B cell (primary cell): ENCODE results near the gene NDC80. TPM values are rescaled to one million over a fixed set of nuclear protein-coding genes. Genes with fewer than 3 reads are reported as not detected.

ENCODE experiments used
- ATAC-seq: fragments of 200-7000 bp; cut with Tn5 transposase; one replicate; pipeline ENCODE4 v1.10.0; 2021; ENCODE audit warnings: low read depth, mild to moderate bottlenecking, moderate number of reproducible peaks, moderate library complexity
- CTCF ChIA-PET: fragments of 350-600 bp; sonication (Branson Sonifier 250); formaldehyde crosslinking; loops from one replicate; lab custom pipeline; 2021; ENCODE audit warnings: antibody characterized with exemption, inconsistent platforms; lab: Charles Lee
- POLR2A ChIA-PET: fragments of 350-600 bp; sonication (Branson Sonifier 250); formaldehyde crosslinking; loops from one replicate; lab custom pipeline; 2021; ENCODE audit warnings: antibody characterized with exemption; lab: Charles Lee
- DNase-seq: peaks from one replicate; pipeline ENCODE4 v3.0.0; 2013
- H2AFZ ChIP-seq: 2 replicates; pipeline ENCODE4 v1.6.1; 2012; ENCODE audit warnings: mild to moderate bottlenecking, low read depth, low read length; ENCODE audit not compliant: insufficient read depth, poor library complexity, severe bottlenecking
- H3K27ac ChIP-seq, 2 donors: 1 replicate in 1 of 2; 2 replicates in 1 of 2; pipeline ENCODE4 v1.5.1; 2012 to 2013; ENCODE audit warnings: low read length in 2 of 2, mild to moderate bottlenecking in 2 of 2, moderate library complexity in 1 of 2
- H3K27me3 ChIP-seq, 4 experiments: fragments of 200-600 bp in 1 of 4; sonication (generic) in 1 of 4; replicated peaks in 1 of 4; 1 replicate in 2 of 4; 2 replicates in 2 of 4; pipeline versions ENCODE4 v1.6.1 to v1.7.0; 2013 to 2016; ENCODE audit warnings: low read length in 3 of 4, mild to moderate bottlenecking in 2 of 4, mixed read lengths in 1 of 4, moderate library complexity in 1 of 4; ENCODE audit not compliant: insufficient read depth in 4 of 4, control insufficient read depth in 3 of 4; ENCODE audit errors: control extremely low read depth in 1 of 4
- H3K36me3 ChIP-seq, 2 experiments: replicated peaks in 1 of 2; 1 replicate in 1 of 2; 2 replicates in 1 of 2; pipeline versions ENCODE4 v1.6.1 to v1.7.1; 2013; ENCODE audit warnings: low read length in 1 of 2; ENCODE audit not compliant: insufficient read depth in 2 of 2, control insufficient read depth in 1 of 2; ENCODE audit errors: control extremely low read depth in 1 of 2, extremely low read depth in 1 of 2
- H3K4me1 ChIP-seq, 2 donors: fragments of 200-600 bp in 1 of 2; sonication (generic) in 1 of 2; 1 replicate in 1 of 2; 2 replicates in 1 of 2; pipeline versions ENCODE4 v1.5.1 to v1.6.1; 2013 to 2017; ENCODE audit warnings: low read length in 2 of 2; ENCODE audit not compliant: control insufficient read depth in 2 of 2, insufficient read depth in 2 of 2
- H3K4me2 ChIP-seq: replicated peaks from 2 replicates; pipeline ENCODE3; 2012; ENCODE audit warnings: mild to moderate bottlenecking, low read depth, low read length; ENCODE audit not compliant: poor library complexity, severe bottlenecking
- H3K4me3 ChIP-seq, 5 experiments: fragments of 200-600 bp in 1 of 5; sonication (generic) in 1 of 5; 1 replicate in 3 of 5; 2 replicates in 2 of 5; pipeline versions ENCODE4 v1.5.1 to v1.7.0; 2011 to 2016; ENCODE audit warnings: low read length in 4 of 5, mild to moderate bottlenecking in 4 of 5, low read depth in 2 of 5, control low read depth in 1 of 5, moderate library complexity in 1 of 5; ENCODE audit not compliant: insufficient read depth in 1 of 5; ENCODE audit errors: control extremely low read depth in 1 of 5, extremely low read depth in 1 of 5
- H3K79me2 ChIP-seq: fragments of 200-600 bp; sonication (generic); one replicate; pipeline ENCODE4 v1.6.0; 2016; ENCODE audit warnings: low read length; ENCODE audit not compliant: control insufficient read depth, insufficient read depth
- H3K9ac ChIP-seq: fragments of 200-600 bp; sonication (generic); 2 replicates; pipeline ENCODE4 v1.6.1; 2017; ENCODE audit warnings: mild to moderate bottlenecking, low read length, moderate library complexity
- H3K9me3 ChIP-seq, 3 donors: one replicate each; pipeline versions ENCODE4 v1.6.1 to v1.7.1; 2013; ENCODE audit warnings: low read length in 2 of 3; ENCODE audit not compliant: control insufficient read depth in 2 of 3, insufficient read depth in 1 of 3; ENCODE audit errors: control extremely low read depth in 1 of 3
- H4K20me1 ChIP-seq: 2 replicates; pipeline ENCODE4 v1.6.0; 2012; ENCODE audit warnings: mild to moderate bottlenecking, low read length; ENCODE audit not compliant: insufficient read depth, control insufficient read depth, poor library complexity, severe bottlenecking
- H3K27ac Mint-ChIP-seq: one replicate; pipeline ENCODE4 v1.8.0; 2021; ENCODE audit warnings: mixed read lengths
- H3K27me3 Mint-ChIP-seq: one replicate; pipeline ENCODE4 v1.8.0; 2021; ENCODE audit warnings: mixed read lengths
- H3K4me1 Mint-ChIP-seq: one replicate; pipeline ENCODE4 v1.8.0; 2021; ENCODE audit warnings: mixed read lengths
- H3K4me3 Mint-ChIP-seq: one replicate; pipeline ENCODE4 v1.8.0; 2021; ENCODE audit warnings: mixed read lengths
- H3K9me3 Mint-ChIP-seq: one replicate; pipeline ENCODE4 v1.8.0; 2022; ENCODE audit warnings: mixed read lengths; ENCODE audit not compliant: insufficient read depth
- CTCF ChIP-seq: fragments of 200-600 bp; IDR thresholded peaks from one replicate; pipeline ENCODE4 v1.8.0; 2022; ENCODE audit warnings: antibody characterized with exemption, mild to moderate bottlenecking
- EZH2 ChIP-seq: IDR thresholded peaks from 2 replicates; pipeline ENCODE4 v1.6.1; 2012; ENCODE audit warnings: borderline replicate concordance, low read depth, mild to moderate bottlenecking, moderate library complexity, low read length; ENCODE audit not compliant: insufficient read depth, poor library complexity, severe bottlenecking
- WGBS: methylation state at CpG from one replicate; pipeline ENCODE4 v1.1.5; 2013; ENCODE audit warnings: missing lambda C conversion rate; ENCODE audit not compliant: insufficient coverage; 5-methylcytosine and 5-hydroxymethylcytosine counted together
- intact Hi-C: fragments of 100-400 bp; cut with micrococcal nuclease; formaldehyde crosslinking; loops from one replicate; pipeline ENCODE4 v1.10.0; 2022
- polyA plus RNA-seq: library from polyadenylated mRNA; depleted of rRNA; stranded (reverse); fragments of >200 nt; gene quantifications from 2 replicates; pipeline ENCODE4 v1.2.3, GENCODE V29; 2012
- total RNA-seq, 2 donors: library from RNA; stranded (reverse); fragments of 120-200 nt in 1 of 2; gene quantifications; 1 replicate in 1 of 2; 2 replicates in 1 of 2; pipeline versions ENCODE4 v1.2.3 to v1.2.4, GENCODE V29; 2013 to 2022

The NDC80 gene
- total and polyA plus RNA-seq, 2 donors (not counting 1 experiment from before 2014, with no cell fraction given): 1.3 to 3.9 TPM

GRCh38 chr18:2656237-2656980 lies 85.1 kb downstream of the NDC80 start:
- Mint-ChIP-seq H3K27ac (peak overlapping the region; percentile 98), H3K27me3 (no peaks in the 10 kb centered on the region), H3K9me3 (no peaks in the 10 kb centered on the region), H3K4me1 (peaks cover 41% of the 10 kb centered on the region), H3K4me3 (peak overlapping the region; percentile 98)
- Histone ChIP-seq H3K4me2 (peak overlapping the region; percentile 75), H3K9ac (peak overlapping the region; percentile 97), H3K36me3 (peaks cover 0 to 11% of the 10 kb centered on the region in 2 experiments), H3K4me1 (peaks cover 32 to 33% of the 10 kb centered on the region in 2 donors), H2AFZ (peak overlapping the region; percentile 80), H3K27ac (peak overlapping the region; percentile 94 to 100), H4K20me1 (peaks cover 31% of the 10 kb centered on the region), H3K9me3 (peaks cover 0 to 4% (median 0%) of the 10 kb centered on the region in 3 donors), H3K27me3 (no peaks in the 10 kb centered on the region), H3K79me2 (peaks cover 56% of the 10 kb centered on the region), H3K4me3 (peak overlapping the region; percentile 86 to 99 (median 94))
- ATAC-seq (peak; percentile 2), DNase-seq (peak; percentile 51)
- intact Hi-C loops: loop anchor here (5.0 to 10.0 kb wide), 6 partner anchors 36 to 938 kb away; partner anchors contain the start of genes EMILIN2 and LPIN2
- POLR2A ChIA-PET: interaction anchor here (0.6 to 5.0 kb wide), 10 partner anchors 14 to 938 kb away, joined by 3 to 166 read pairs (median 5); partner anchors contain the start of genes METTL4 and NDC80
- WGBS: under 1% methylated on average over 49 of the region's 49 CpGs
- CTCF ChIA-PET: interaction anchor here (0.9 to 5.9 kb wide), 7 partner anchors 12 to 329 kb away, joined by 3 to 88 read pairs (median 4); partner anchors contain the start of genes METTL4 and NDC80
- no peak for TF ChIP-seq CTCF
- TF ChIP-seq EZH2: no peak
